ENCODE results near the gene LRRC25.
A peak's percentile ranks its signal among the peaks of the same experiment; 100 is the strongest.

LRRC25 gene

GRCh38 chr19:18419195-18419698 lies 21.8 kb upstream of the LRRC25 start, which contains the start of gene SSBP4:
SSBP4 (plus strand) TSS chr19:18419398; CDS start chr19:18419649, 251 bp downstream.
- H3K36me3 ChIP-seq (ENCODE audit: control insufficient read depth in 2 of 2, insufficient read depth in 1 of 2, low read length in 2 of 2), result no peaks in the 10 kb centered on the region
- H3K9me3 ChIP-seq (ENCODE audit: control insufficient read depth, insufficient read depth, low read depth, low read length), result no peaks in the 10 kb centered on the region
- peak within 1 kb of the TSS; percentile 53 for H3K4me3 ChIP-seq (ENCODE audit: low read depth, low read length)
- CTCF ChIA-PET, result interaction anchor here (0.6 to 4.5 kb wide), 13 partner anchors 10 to 223 kb away, joined by 3 to 32 read pairs (median 3); partner anchors contain the start of gene GDF15
- POLR2A ChIA-PET, result interaction anchor here (0.5 to 4.2 kb wide), 7 partner anchors 10 to 413 kb away, joined by 3 to 75 read pairs (median 4); partner anchors contain the start of genes JUND and UPF1
- H3K27ac ChIP-seq (ENCODE audit: extremely low read depth, low read depth, low read length), result peak within 1 kb of the TSS; percentile 63; the same call in 1 of the 2 replicates
- H3K4me1 ChIP-seq (ENCODE audit: control insufficient read depth, insufficient read depth, low read length), result peaks cover 9% of the 10 kb centered on the region; the same call in 1 of the 2 replicates
- TF ChIP-seq ZBTB44 (tag by site-specific recombination; IDR thresholded peaks at IDR 0.05) (peak; percentile 55), ZBTB10 (tag by site-specific recombination; IDR thresholded peaks at IDR 0.05) (no peak), ZFP69B (tag by site-specific recombination; IDR thresholded peaks at IDR 0.05) (peak; percentile 12; the same call in 1 of the 2 replicates), ZNF311 (tag by site-specific recombination; IDR thresholded peaks at IDR 0.05; ENCODE audit: borderline replicate concordance) (no peak), ZNF561 (tag by site-specific recombination; IDR thresholded peaks at IDR 0.05; ENCODE audit: borderline replicate concordance) (peak; percentile 66; the same call in 1 of the 2 replicates), ZNF341 (tag by site-specific recombination; IDR thresholded peaks at IDR 0.05; ENCODE audit: low read depth) (peak; percentile 86), ZNF302 (tag by site-specific recombination; IDR thresholded peaks at IDR 0.05; ENCODE audit: low read depth) (no peak), IKZF3 (tag by site-specific recombination; IDR thresholded peaks at IDR 0.05) (peak; percentile 98), PATZ1 (tag by site-specific recombination; IDR thresholded peaks at IDR 0.05) (no peak), ZNF510 (tag by site-specific recombination; IDR thresholded peaks at IDR 0.05; ENCODE audit: insufficient replicate concordance) (no peak), MYNN (tag by site-specific recombination; IDR thresholded peaks at IDR 0.05; ENCODE audit: borderline replicate concordance) (no peak), ZBTB8A (tag by site-specific recombination; IDR thresholded peaks at IDR 0.05) (peak; percentile 55; the same call in 1 of the 2 replicates), ZNF530 (tag by site-specific recombination; IDR thresholded peaks at IDR 0.05; ENCODE audit: low read depth) (no peak), PBX3 (CRISPR knock-in tag; IDR thresholded peaks at IDR 0.05) (peak; percentile 70), GLI2 (tag by site-specific recombination; IDR thresholded peaks at IDR 0.05; ENCODE audit: borderline replicate concordance, low read depth) (no peak), ZNF645 (tag by site-specific recombination; IDR thresholded peaks at IDR 0.05) (no peak), ATF2 (tag by site-specific recombination; IDR thresholded peaks at IDR 0.05; ENCODE audit: low read depth) (no peak), ZNF692 (tag by site-specific recombination; IDR thresholded peaks at IDR 0.05) (peak; percentile 99), ZNF24 (tag by site-specific recombination; IDR thresholded peaks at IDR 0.05) (no peak), ZNF2 (tag by site-specific recombination; IDR thresholded peaks at IDR 0.05) (no peak), BCL11A (tag by site-specific recombination; IDR thresholded peaks at IDR 0.05; ENCODE audit: low read depth) (no peak), ZNF362 (tag by site-specific recombination; IDR thresholded peaks at IDR 0.05) (no peak), KLF10 (tag by site-specific recombination; IDR thresholded peaks at IDR 0.05) (peak; percentile 62; the same call in 1 of the 2 replicates), ZNF660 (tag by site-specific recombination; IDR thresholded peaks at IDR 0.05) (peak; percentile 69; the same call in 1 of the 2 replicates)

Data from HEK293 (cell line).